ENCODE results near the gene ABCD4.

The ABCD4 gene

GRCh38 chr14:74261288-74261687 lies 41.4 kb downstream of the ABCD4 start:
- H3K36me3 ChIP-seq (ENCODE audit: low read length): no peaks in the 10 kb centered on the region
- TF ChIP-seq CTCF (IDR thresholded peaks at IDR 0.05; ENCODE audit: insufficient read depth, low read length, poor library complexity, severe bottlenecking) (no peak), EZH2phosphoT487 (conservative IDR thresholded peaks at IDR 0.05; ENCODE audit: low read length) (no peak)
- no peaks in the 10 kb centered on the region for H3K9me2 ChIP-seq (replicated peaks; ENCODE audit: insufficient read depth, low read length)
- H3K27ac ChIP-seq (ENCODE audit: low read depth, low read length): no peak overlapping the region
- H3K79me2 ChIP-seq (ENCODE audit: insufficient read depth, low read length): no peaks in the 10 kb centered on the region
- no peaks in the 10 kb centered on the region for H3F3A ChIP-seq (ENCODE audit: insufficient read depth)
- H3K9me3 ChIP-seq (ENCODE audit: insufficient read depth, low read length): no peaks in the 10 kb centered on the region
- no peaks in the 10 kb centered on the region for H3K27me3 ChIP-seq (ENCODE audit: low read length)
- H3K9ac ChIP-seq (ENCODE audit: low read length): no peak overlapping the region
- H2AFZ ChIP-seq (ENCODE audit: low read depth, low read length, severe bottlenecking): no peak overlapping the region
- no peak overlapping the region for H3K4me3 ChIP-seq (ENCODE audit: insufficient read depth, low read length, poor library complexity, severe bottlenecking)
- H3K4me2 ChIP-seq (ENCODE audit: low read depth, low read length, poor library complexity, severe bottlenecking): no peak overlapping the region
- H4K20me1 ChIP-seq (ENCODE audit: low read depth, low read length): no peaks in the 10 kb centered on the region

GRCh38 chr14:74260525-74261233 lies 42.1 kb downstream of the ABCD4 start:
- Histone ChIP-seq H3K36me3 (ENCODE audit: low read length) (no peaks in the 10 kb centered on the region), H2AFZ (ENCODE audit: low read depth, low read length, severe bottlenecking) (no peak overlapping the region), H3K79me2 (ENCODE audit: insufficient read depth, low read length) (no peaks in the 10 kb centered on the region), H3K9me2 (replicated peaks; ENCODE audit: insufficient read depth, low read length) (no peaks in the 10 kb centered on the region), H3K27ac (ENCODE audit: low read depth, low read length) (no peak overlapping the region), H3K9ac (ENCODE audit: low read length) (no peak overlapping the region), H3K9me3 (ENCODE audit: insufficient read depth, low read length) (no peaks in the 10 kb centered on the region), H3K27me3 (ENCODE audit: low read length) (no peaks in the 10 kb centered on the region), H3F3A (ENCODE audit: insufficient read depth) (no peaks in the 10 kb centered on the region), H3K4me2 (ENCODE audit: low read depth, low read length, poor library complexity, severe bottlenecking) (no peak overlapping the region), H3K4me3 (ENCODE audit: insufficient read depth, low read length, poor library complexity, severe bottlenecking) (no peak overlapping the region), H4K20me1 (ENCODE audit: low read depth, low read length) (no peaks in the 10 kb centered on the region)
- no peak for TF ChIP-seq EZH2phosphoT487 (conservative IDR thresholded peaks at IDR 0.05; ENCODE audit: low read length)
- TF ChIP-seq CTCF (IDR thresholded peaks at IDR 0.05; ENCODE audit: insufficient read depth, low read length, poor library complexity, severe bottlenecking): no peak

GRCh38 chr14:74259513-74259912 lies 43.2 kb downstream of the ABCD4 start:
- Histone ChIP-seq H4K20me1 (ENCODE audit: low read depth, low read length) (no peaks in the 10 kb centered on the region), H3K27ac (ENCODE audit: low read depth, low read length) (no peak overlapping the region), H3K27me3 (ENCODE audit: low read length) (no peaks in the 10 kb centered on the region), H3K9me2 (replicated peaks; ENCODE audit: insufficient read depth, low read length) (no peaks in the 10 kb centered on the region), H3K79me2 (ENCODE audit: insufficient read depth, low read length) (no peaks in the 10 kb centered on the region), H3K9me3 (ENCODE audit: insufficient read depth, low read length) (no peaks in the 10 kb centered on the region), H3K4me3 (ENCODE audit: insufficient read depth, low read length, poor library complexity, severe bottlenecking) (no peak overlapping the region), H3F3A (ENCODE audit: insufficient read depth) (no peaks in the 10 kb centered on the region), H3K4me2 (ENCODE audit: low read depth, low read length, poor library complexity, severe bottlenecking) (no peak overlapping the region), H3K9ac (ENCODE audit: low read length) (no peak overlapping the region), H2AFZ (ENCODE audit: low read depth, low read length, severe bottlenecking) (no peak overlapping the region), H3K36me3 (ENCODE audit: low read length) (no peaks in the 10 kb centered on the region)
- TF ChIP-seq EZH2phosphoT487 (conservative IDR thresholded peaks at IDR 0.05; ENCODE audit: low read length) (no peak), CTCF (IDR thresholded peaks at IDR 0.05; ENCODE audit: insufficient read depth, low read length, poor library complexity, severe bottlenecking) (no peak)
